RWPE2 (cell line): ENCODE data around the gene FNDC10.
A peak's percentile ranks its signal among the peaks of the same experiment; 100 is the strongest.
"Not testable (repeated sequence)": the region's sequence is repeated elsewhere in the genome, so short reads cannot be mapped to it uniquely, and the experiment has no call there.

Experiments
- ATAC-seq: fragments of 200-7000 bp; cut with Tn5 transposase; 3 replicates; pipeline ENCODE4 v1.9.1; 2021; ENCODE audit warnings: low read depth
- DNase-seq: peaks from one replicate; pipeline ENCODE4 v3.0.0-alpha.2; 2020; ENCODE audit warnings: low spot score
- H3K27ac ChIP-seq: fragments of 450-650 bp; 2 replicates; pipeline ENCODE4 v1.5.1; 2017; ENCODE audit warnings: mild to moderate bottlenecking; ENCODE audit not compliant: poor library complexity, severe bottlenecking
- H3K27me3 ChIP-seq: fragments of 250-450 bp; sonication (Bioruptor Pico); 2 replicates; pipeline ENCODE4 v1.5.1; 2021; ENCODE audit warnings: mild to moderate bottlenecking, moderate library complexity; ENCODE audit not compliant: insufficient read depth, poor library complexity, severe bottlenecking
- H3K36me3 ChIP-seq: fragments of 250-450 bp; sonication (Bioruptor Pico); 2 replicates; pipeline ENCODE4 v1.5.1; 2020; ENCODE audit warnings: low read depth, mild to moderate bottlenecking, moderate library complexity
- H3K4me1 ChIP-seq: fragments of 250-450 bp; sonication (Bioruptor Pico); 2 replicates; pipeline ENCODE4 v1.5.1; 2021; ENCODE audit warnings: mild to moderate bottlenecking, moderate library complexity; ENCODE audit not compliant: insufficient read depth, poor library complexity, severe bottlenecking
- H3K4me3 ChIP-seq: fragments of 250-450 bp; sonication (Bioruptor Pico); 2 replicates; pipeline ENCODE4 v1.5.1; 2021; ENCODE audit warnings: mild to moderate bottlenecking, moderate library complexity; ENCODE audit not compliant: severe bottlenecking
- H3K9me3 ChIP-seq: fragments of 250-450 bp; sonication (Bioruptor Pico); 2 replicates; pipeline ENCODE4 v1.5.1; 2021; ENCODE audit warnings: mild to moderate bottlenecking, moderate library complexity; ENCODE audit not compliant: severe bottlenecking
- TF ChIP-seq, protein P1 (sequence below): fragments of 450-650 bp; IDR thresholded peaks from one replicate; pipeline ENCODE4 v1.5.1; 2017; ENCODE audit warnings: mild to moderate bottlenecking, moderate library complexity; ENCODE audit not compliant: poor library complexity, severe bottlenecking

Gene FNDC10

GRCh38 chr1:1599935-1600860 is at the start of gene FNDC10:
Gene FNDC10 (minus strand): TSS chr1:1600135. CDS start chr1:1600015, 120 bp downstream.
- no peak within 1 kb of the TSS for H3K27ac ChIP-seq
- H3K4me1 ChIP-seq, result no peaks in the 10 kb centered on the region
- H3K36me3 ChIP-seq, result no peaks in the 10 kb centered on the region
- H3K9me3 ChIP-seq, result no peaks in the 10 kb centered on the region
- TF ChIP-seq, protein P1, sequence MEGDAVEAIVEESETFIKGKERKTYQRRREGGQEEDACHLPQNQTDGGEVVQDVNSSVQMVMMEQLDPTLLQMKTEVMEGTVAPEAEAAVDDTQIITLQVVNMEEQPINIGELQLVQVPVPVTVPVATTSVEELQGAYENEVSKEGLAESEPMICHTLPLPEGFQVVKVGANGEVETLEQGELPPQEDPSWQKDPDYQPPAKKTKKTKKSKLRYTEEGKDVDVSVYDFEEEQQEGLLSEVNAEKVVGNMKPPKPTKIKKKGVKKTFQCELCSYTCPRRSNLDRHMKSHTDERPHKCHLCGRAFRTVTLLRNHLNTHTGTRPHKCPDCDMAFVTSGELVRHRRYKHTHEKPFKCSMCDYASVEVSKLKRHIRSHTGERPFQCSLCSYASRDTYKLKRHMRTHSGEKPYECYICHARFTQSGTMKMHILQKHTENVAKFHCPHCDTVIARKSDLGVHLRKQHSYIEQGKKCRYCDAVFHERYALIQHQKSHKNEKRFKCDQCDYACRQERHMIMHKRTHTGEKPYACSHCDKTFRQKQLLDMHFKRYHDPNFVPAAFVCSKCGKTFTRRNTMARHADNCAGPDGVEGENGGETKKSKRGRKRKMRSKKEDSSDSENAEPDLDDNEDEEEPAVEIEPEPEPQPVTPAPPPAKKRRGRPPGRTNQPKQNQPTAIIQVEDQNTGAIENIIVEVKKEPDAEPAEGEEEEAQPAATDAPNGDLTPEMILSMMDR, result no peak
- no peaks in the 10 kb centered on the region for H3K27me3 ChIP-seq
- DNase-seq (peak; percentile 57), ATAC-seq (peak; percentile 15; the same call in 2 of the 3 replicates)
- peak within 1 kb of the TSS; percentile 48 for H3K4me3 ChIP-seq

DNA sequence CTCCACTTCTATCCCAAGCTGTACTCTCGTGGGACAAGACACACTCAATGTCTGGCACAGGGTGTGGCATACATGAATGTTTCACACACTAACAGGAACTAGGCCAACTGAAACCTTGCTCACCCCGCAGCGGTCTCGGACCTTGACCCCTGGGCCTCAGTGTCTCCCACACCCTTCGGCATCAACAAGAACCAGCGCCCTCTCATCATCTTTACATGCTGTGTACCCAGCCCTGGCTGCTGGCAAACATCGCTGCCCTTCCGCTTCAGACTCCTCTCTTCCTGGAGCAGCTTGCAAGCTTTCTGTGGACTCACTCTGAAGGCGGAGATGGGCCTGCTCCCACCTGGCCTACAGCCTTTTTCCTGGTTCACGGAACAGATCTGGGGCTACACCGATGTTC is 48.3 kb upstream of the FNDC10 start:
- not testable (repeated sequence) for H3K4me1 ChIP-seq, H3K27ac ChIP-seq, H3K9me3 ChIP-seq, ATAC-seq, DNase-seq, H3K27me3 ChIP-seq, H3K4me3 ChIP-seq
- peaks cover 20% of the 10 kb centered on the region for H3K36me3 ChIP-seq

GRCh38 chr1:1647567-1648241 is 47.8 kb upstream of the FNDC10 start:
- not testable (repeated sequence) for H3K4me3 ChIP-seq, DNase-seq, ATAC-seq, H3K4me1 ChIP-seq, H3K27ac ChIP-seq, H3K9me3 ChIP-seq, H3K27me3 ChIP-seq
- H3K36me3 ChIP-seq, result peaks cover 14% of the 10 kb centered on the region

DNA sequence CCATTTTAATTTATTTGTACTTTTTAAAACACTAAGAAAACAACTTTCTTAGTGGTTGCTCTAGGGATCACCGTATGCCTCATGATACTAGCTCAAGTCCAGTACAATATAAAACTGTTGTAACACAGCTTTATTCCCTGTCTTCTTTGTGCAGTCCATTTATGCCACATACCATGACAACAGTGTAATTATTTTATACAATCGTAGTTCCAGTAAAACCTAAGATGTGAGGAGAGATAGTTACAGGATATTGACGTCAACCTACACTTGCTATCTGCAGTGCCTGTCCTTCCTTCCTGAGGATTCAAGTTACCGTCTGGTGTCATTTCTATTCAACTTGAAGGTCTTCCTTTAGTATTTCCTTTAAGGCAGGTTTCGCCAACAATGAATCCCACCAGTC is 46.4 kb upstream of the FNDC10 start:
- DNase-seq, H3K27me3 ChIP-seq: not testable (repeated sequence)

DNA sequence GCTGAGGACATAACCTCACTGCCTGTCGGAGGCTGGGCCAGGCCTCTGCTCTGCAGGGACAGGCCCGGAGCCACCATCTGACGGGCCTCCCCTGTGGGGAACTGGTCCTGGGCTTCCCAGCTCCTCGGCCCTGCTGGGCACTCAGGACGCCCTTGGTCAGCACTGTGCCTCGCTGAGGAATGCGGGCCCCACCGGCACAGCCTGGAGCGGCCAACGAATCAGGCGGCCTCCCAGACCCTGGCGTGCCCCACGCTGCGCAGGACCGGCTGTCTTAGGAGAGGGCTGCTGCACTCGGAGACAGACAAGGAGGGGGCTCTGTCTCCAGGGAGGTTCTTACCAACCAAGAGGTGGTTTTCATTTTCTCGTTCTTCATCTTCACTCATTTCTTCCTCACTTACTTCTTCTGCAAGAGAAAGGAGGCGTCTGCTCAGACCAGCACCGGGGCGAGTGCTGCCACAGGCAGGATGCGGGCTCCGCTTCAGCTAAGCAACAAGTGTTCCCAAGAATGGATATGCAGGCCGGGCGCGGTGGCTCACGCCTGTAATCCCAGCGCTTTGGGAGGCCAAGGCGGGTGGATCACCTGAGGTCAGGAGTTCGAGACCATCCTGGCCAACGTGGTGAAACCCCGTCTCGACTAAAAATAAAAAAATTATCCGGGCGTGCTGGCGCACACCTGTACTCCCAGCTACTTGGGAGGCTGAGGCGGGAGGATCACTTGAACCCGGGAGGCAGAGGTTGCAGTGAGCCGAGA is 41.0 kb upstream of the FNDC10 start:
- H3K27me3 ChIP-seq, H3K4me3 ChIP-seq, DNase-seq, H3K9me3 ChIP-seq, ATAC-seq, H3K36me3 ChIP-seq, H3K4me1 ChIP-seq, H3K27ac ChIP-seq: not testable (repeated sequence)

More for the DNA sequence above, 46.4 kb upstream of the FNDC10 start:
- H3K9me3 ChIP-seq, H3K36me3 ChIP-seq, H3K4me1 ChIP-seq, H3K27ac ChIP-seq, H3K4me3 ChIP-seq, ATAC-seq: not testable (repeated sequence)

GRCh38 chr1:1640081-1640480 is 40.1 kb upstream of the FNDC10 start:
- not testable (repeated sequence) for H3K4me1 ChIP-seq, ATAC-seq, DNase-seq, H3K9me3 ChIP-seq, H3K4me3 ChIP-seq, H3K36me3 ChIP-seq, H3K27me3 ChIP-seq, H3K27ac ChIP-seq

GRCh38 chr1:1639368-1639767 is 39.4 kb upstream of the FNDC10 start:
- not testable (repeated sequence) for H3K4me3 ChIP-seq, H3K27me3 ChIP-seq, H3K27ac ChIP-seq, ATAC-seq, H3K9me3 ChIP-seq, H3K4me1 ChIP-seq, H3K36me3 ChIP-seq, DNase-seq

- DNase-seq, H3K36me3 ChIP-seq, H3K4me3 ChIP-seq, H3K9me3 ChIP-seq, H3K27me3 ChIP-seq, ATAC-seq, H3K27ac ChIP-seq, H3K4me1 ChIP-seq: not testable (repeated sequence)
These were observed 38.6 kb upstream of the FNDC10 start for GRCh38 chr1:1638528-1638927.

- not testable (repeated sequence) for H3K27me3 ChIP-seq, H3K4me3 ChIP-seq, H3K36me3 ChIP-seq, ATAC-seq, H3K9me3 ChIP-seq, H3K4me1 ChIP-seq, H3K27ac ChIP-seq, DNase-seq
These were observed 37.5 kb upstream of the FNDC10 start for GRCh38 chr1:1637479-1637875.
